Ascending aorta (tissue), 2 donors: ENCODE results near the gene ZNF319. TPM values are rescaled to one million over a fixed set of nuclear protein-coding genes. Genes with fewer than 3 reads are reported as not detected.

ENCODE experiments used
- DNase-seq, 2 donors: peaks; one replicate each; pipeline ENCODE4 v3.0.0-alpha.2; 2019; ENCODE audit warnings: low spot score in 2 of 2
- H3K27ac ChIP-seq, 2 donors: fragments of 200-600 bp; sonication (generic); one replicate each; pipeline ENCODE4 v1.5.1; 2016 to 2017; ENCODE audit warnings: mild to moderate bottlenecking in 1 of 2
- H3K27me3 ChIP-seq: fragments of 200-600 bp; sonication (generic); one replicate; pipeline ENCODE4 v1.5.1; 2017
- H3K36me3 ChIP-seq, 2 donors: fragments of 200-600 bp; sonication (generic); one replicate each; pipeline ENCODE4 v1.5.1; 2016
- H3K4me1 ChIP-seq, 2 donors: fragments of 200-600 bp; sonication (generic); one replicate each; pipeline ENCODE4 v1.5.1; 2016 to 2017; ENCODE audit warnings: mild to moderate bottlenecking in 1 of 2
- H3K4me3 ChIP-seq, 2 donors: fragments of 200-600 bp; sonication (generic); one replicate each; pipeline ENCODE4 v1.5.1; 2016 to 2017; ENCODE audit warnings: mild to moderate bottlenecking in 1 of 2
- H3K9me3 ChIP-seq, 2 donors: fragments of 200-600 bp; sonication (generic); one replicate each; pipeline ENCODE4 v1.5.1; 2016
- CTCF ChIP-seq, 3 experiments: fragments of 200-600 bp in 2 of 3; fragments of 450-650 bp in 1 of 3; sonication (generic) in 2 of 3; IDR thresholded peaks; one replicate each; pipeline ENCODE4 v1.5.1; 2016 to 2019; ENCODE audit warnings: antibody characterized with exemption in 3 of 3, mild to moderate bottlenecking in 1 of 3, moderate library complexity in 1 of 3
- intact Hi-C: fragments of 100-400 bp; cut with DNase I; formaldehyde crosslinking; loops from one replicate; pipeline ENCODE4 v1.15.1; 2023
- total RNA-seq: library from RNA; depleted of rRNA; stranded (reverse); fragments of >200 nt; gene quantifications from one replicate; pipeline ENCODE4 v1.1.0, GENCODE V29; 2016

Gene ZNF319
- total RNA-seq, 1 donor from 2014 or later = 17.5 TPM

DNA sequence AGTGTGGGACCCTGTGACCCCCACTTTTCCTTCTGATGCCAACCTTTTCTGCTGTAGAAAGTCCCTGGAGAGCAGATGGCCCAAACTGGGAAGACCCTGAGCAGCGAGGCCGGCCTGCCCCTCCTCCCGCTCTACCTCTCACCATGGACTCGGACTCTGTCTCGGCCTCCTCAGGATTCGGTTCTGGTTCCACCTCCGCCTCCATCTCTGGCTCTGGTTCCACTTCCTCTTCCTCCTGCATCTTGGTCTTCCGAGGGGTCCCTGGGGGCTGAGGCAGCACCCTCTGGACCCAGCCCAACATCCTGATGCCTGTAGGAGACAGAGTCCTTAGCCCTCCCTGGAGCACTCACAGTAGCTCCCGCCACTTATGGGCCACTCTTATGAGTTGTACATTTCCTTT is 33.5 kb downstream of the ZNF319 start:
- Histone ChIP-seq H3K27me3 (no peaks in the 10 kb centered on the region), H3K4me1 (no peaks in the 10 kb centered on the region), H3K36me3 (no peaks in the 10 kb centered on the region), H3K27ac (no peak overlapping the region), H3K4me3 (no peak overlapping the region), H3K9me3 (no peaks in the 10 kb centered on the region)
- intact Hi-C loops = no loop called here
- no peak for DNase-seq
- no peak for TF ChIP-seq CTCF (IDR thresholded peaks at IDR 0.05)

DNA sequence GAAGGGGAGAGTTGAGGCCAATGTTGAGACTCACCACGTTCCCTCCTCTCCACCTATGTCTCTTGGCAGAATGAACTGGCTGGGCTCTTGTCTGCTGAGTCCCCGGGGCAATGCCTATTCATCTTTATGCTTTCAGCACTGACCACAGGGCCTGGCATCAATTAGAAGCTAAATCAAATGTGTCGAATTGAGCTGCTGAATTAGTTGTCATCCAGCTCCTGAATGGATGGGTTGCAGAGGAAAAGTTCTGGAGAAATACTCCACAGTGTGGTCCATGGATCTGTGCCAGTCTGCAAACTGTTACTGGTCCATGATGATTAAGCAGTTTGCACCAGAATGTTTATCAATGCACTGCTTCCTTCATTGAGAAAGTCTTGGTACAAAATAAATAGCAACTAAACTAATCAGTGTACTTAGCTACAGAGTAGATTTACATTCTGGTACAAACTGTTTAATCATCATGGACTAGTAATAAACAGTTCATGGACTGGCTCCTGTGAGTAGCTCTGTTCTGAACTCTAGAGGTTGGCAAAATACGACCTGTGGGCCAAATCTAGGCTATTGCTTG is 34.2 kb downstream of the ZNF319 start:
- H3K9me3 ChIP-seq = no peaks in the 10 kb centered on the region
- H3K4me3 ChIP-seq = no peak overlapping the region
- intact Hi-C loops = no loop called here
- no peak overlapping the region for H3K27ac ChIP-seq
- no peak for TF ChIP-seq CTCF (IDR thresholded peaks at IDR 0.05)
- no peaks in the 10 kb centered on the region for H3K4me1 ChIP-seq
- no peaks in the 10 kb centered on the region for H3K36me3 ChIP-seq
- DNase-seq = no peak
- no peaks in the 10 kb centered on the region for H3K27me3 ChIP-seq

DNA sequence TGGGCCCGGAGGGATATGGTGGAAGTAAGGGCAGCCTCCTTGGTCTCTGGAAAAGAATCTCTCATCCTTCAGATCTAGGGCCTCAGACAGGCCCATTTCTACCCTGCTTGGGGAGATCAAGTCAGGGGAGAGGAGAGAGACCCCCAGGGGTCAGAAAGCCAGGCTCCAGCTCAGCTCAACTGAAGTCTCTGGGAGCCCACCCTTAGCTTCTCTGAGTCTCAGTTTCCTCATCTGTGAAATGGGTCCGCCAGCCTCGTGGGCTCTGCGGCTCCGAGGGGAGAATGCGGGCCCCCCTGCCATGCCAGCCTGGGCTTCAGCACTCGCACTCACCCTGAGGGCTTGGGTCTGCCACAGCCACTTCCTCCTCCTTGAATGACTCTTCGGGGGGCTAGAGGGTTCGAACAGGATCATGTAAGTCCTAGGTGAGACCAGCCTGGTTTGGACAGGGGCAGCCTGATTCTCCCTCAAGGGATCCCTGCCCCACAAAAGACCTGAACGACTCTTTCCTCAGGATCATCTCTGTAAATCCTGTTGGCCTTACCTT is 36.2 kb downstream of the ZNF319 start:
- Histone ChIP-seq H3K27me3 (no peaks in the 10 kb centered on the region), H3K4me3 (no peak overlapping the region), H3K4me1 (no peaks in the 10 kb centered on the region), H3K9me3 (no peaks in the 10 kb centered on the region), H3K27ac (no peak overlapping the region), H3K36me3 (no peaks in the 10 kb centered on the region)
- intact Hi-C loops = no loop called here
- no peak for DNase-seq
- TF ChIP-seq CTCF (IDR thresholded peaks at IDR 0.05) = no peak

GRCh38 chr16:57962756-57963155 is 37.7 kb downstream of the ZNF319 start:
- no peak overlapping the region for H3K27ac ChIP-seq
- no peaks in the 10 kb centered on the region for H3K27me3 ChIP-seq
- intact Hi-C loops = no loop called here
- DNase-seq = no peak
- H3K4me1 ChIP-seq = no peaks in the 10 kb centered on the region
- no peak overlapping the region for H3K4me3 ChIP-seq
- TF ChIP-seq CTCF (IDR thresholded peaks at IDR 0.05) = no peak
- H3K9me3 ChIP-seq = no peaks in the 10 kb centered on the region
- no peaks in the 10 kb centered on the region for H3K36me3 ChIP-seq

- Histone ChIP-seq H3K4me3 (no peak overlapping the region), H3K27me3 (no peaks in the 10 kb centered on the region), H3K36me3 (no peaks in the 10 kb centered on the region), H3K27ac (no peak overlapping the region), H3K4me1 (no peaks in the 10 kb centered on the region), H3K9me3 (no peaks in the 10 kb centered on the region)
- DNase-seq = no peak
- intact Hi-C loops = no loop called here
- no peak for TF ChIP-seq CTCF (IDR thresholded peaks at IDR 0.05)
Observed at GRCh38 chr16:57962046-57962445, 38.4 kb downstream of the ZNF319 start.

GRCh38 chr16:57961538-57961937 is 38.9 kb downstream of the ZNF319 start:
- Histone ChIP-seq H3K27ac (no peak overlapping the region), H3K4me1 (no peaks in the 10 kb centered on the region), H3K9me3 (no peaks in the 10 kb centered on the region), H3K4me3 (no peak overlapping the region), H3K36me3 (no peaks in the 10 kb centered on the region), H3K27me3 (no peaks in the 10 kb centered on the region)
- intact Hi-C loops = no loop called here
- DNase-seq = no peak
- no peak for TF ChIP-seq CTCF (IDR thresholded peaks at IDR 0.05)
